RPMI8226 (cell line): Measurements from ENCODE around the gene EIF4H.
"Not testable (repeated sequence)": the region's sequence is repeated elsewhere in the genome, so short reads cannot be mapped to it uniquely, and the experiment has no call there.

Experiments used
- DNase-seq: peaks from one replicate; pipeline ENCODE4 v3.0.0-alpha.2; 2015

EIF4H gene

GRCh38 chr7:74173866-74174605 is at the start of gene EIF4H:
Gene EIF4H, plus strand, starts transcription at chr7:74174356. Its CDS starts 28 bp downstream, at chr7:74174384.
- DNase-seq = peak; percentile 98

DNA sequence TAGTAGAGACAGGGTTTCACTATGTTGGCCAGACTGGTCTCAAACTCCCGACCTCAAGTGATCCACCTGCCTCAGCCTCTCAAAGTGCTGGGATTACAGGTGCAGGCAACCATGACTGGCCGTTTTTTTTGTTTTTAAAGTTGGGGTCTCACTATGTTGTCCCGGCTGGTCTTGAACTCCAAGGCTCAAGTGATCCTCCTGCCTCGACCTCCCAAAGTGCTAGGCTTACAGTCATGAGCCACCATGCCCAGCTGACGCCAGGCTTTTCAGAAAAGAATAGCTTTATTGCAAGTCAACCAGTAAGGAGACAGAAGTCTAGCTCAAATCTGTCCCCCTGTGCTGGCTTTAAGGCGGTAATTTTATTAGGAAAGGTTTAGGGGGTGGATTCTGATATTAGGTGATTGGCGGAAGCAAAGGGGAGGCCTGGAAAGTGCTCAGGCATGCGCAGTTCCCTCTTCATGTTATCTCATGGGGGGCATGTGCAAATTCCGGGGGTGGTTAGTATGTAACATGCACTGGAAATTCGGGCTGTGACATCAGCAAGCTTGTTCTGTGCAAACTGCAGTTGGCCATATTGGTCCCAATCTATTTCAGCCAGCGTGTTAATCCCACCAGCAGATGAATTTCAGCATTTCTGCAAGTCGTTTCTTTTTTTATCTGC is 47.8 kb upstream of the EIF4H start:
- DNase-seq = no peak

DNA sequence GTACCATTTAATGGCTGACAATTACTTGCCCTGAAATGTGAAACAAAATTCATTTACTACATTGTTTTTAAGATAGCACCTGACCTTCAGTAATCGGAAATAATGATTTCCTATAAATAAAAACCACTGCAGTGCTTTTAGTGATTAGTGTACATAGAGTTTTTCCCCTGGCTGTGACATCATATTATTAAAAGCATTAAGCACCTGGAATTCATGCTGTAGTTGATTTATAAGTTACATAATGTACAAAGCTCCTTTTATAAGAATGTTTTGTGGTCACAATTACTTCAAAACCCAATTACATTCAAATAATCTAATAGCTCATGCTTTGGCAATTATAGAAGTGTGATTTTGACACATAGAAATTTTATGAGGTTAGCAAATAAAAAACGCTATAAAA is 44.3 kb upstream of the EIF4H start:
- no peak for DNase-seq

DNA sequence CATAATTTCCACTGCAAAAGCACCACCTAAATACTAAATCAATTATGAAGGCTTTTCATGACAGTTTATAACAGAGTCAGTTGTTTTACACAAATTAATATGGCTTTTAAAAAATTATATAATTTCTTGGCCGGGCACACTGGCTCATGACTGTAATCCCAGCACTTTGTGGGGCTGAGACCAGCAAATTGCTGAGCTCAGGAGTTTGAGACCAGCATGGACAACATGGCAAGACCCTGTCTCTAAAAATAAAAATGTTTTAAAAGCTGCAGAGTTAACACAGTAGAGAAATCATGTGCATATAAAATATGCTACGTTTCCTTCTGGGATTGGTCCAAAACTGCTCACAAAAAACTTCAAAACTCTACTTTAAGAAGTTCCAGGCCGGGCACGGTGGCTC is 43.6 kb upstream of the EIF4H start:
- no peak for DNase-seq

- DNase-seq = no peak
Observed at GRCh38 chr7:74134117-74134620, 40.0 kb upstream of the EIF4H start.

- no peak for DNase-seq
Observed at GRCh38 chr7:74138334-74138867, 35.8 kb upstream of the EIF4H start.

DNA sequence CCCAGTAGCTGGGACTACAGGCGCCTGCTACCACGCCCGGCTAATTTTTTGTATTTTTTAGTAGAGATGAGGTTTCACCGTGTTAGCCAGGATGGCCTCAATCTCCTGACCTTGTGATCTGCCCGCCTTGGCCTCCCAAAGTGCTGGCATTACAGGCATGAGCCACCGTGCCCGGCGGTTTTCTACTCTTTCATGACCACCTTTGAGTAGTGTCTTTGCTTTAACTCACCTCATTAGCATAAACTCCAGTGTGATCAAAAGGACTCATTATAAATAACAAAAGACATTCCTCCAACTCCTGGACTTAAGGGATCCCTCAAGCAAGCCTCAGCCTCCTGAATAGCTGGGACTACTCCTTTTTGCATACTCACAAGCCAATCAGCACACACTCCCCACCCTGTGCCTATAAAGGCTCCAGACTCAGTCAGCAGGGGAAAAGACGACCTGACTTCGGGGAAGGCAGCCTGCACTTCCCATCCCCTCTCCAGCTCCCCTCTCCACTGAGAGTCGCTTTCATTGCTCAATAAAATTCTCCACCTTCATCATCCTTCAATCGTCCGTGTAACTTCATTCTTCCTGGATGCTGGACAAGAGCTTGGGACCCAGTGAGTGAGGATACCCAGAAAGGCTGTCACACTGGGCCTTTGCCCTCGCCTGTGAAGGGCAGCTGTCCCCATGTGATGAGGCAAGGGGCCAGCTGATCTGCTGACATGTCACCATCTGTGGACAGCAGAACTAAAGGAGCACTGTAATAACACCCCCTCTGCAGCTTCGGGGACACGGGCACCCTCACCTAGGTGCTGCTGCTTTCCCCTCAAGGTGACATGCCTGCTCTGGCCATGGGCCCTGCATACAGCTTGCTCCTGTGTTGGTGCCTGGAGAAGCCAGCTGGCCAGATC is 35.0 kb upstream of the EIF4H start:
- DNase-seq = no peak

DNA sequence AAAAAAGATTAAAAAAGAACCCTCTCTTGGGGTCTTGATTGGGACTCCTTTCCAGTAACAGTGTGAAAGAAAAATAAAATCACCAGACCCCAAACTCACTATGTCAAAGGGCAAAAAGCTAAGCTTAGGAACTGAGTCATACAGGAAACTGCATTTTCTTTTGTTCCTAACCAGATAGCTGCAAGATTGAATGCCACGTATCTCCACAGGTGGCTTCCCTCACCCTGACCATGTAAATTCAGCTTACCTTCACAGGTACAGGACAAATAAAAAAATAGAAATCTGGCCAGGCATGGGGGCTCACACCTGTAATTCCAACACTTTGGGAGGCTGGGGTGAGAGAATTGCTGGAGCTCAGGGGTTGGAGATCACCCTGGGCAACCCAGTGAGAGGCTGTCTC is 32.5 kb upstream of the EIF4H start:
- no peak for DNase-seq

DNA sequence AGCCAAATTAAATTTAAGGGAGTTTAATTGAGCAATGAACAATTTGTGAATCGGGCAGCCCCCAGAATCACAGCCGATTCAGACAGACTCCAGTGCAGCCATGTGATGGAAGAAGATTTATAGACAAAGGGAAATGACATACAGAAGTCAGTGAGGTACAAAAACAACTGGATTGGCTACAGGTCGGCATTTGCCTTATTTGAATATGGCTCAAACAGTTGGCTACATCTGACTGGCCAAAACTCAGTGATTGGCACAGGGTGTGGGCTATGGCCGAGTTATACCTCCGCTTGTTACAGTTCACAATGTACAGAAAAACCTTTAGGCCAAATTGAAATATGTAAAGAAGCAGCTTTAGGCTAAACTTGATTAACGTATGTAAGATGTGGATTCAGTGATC is 30.8 kb upstream of the EIF4H start:
- DNase-seq = no peak

- DNase-seq = no peak
Observed at GRCh38 chr7:74148491-74148890, 25.7 kb upstream of the EIF4H start.

- DNase-seq = no peak
Observed at GRCh38 chr7:74149071-74149470, 25.1 kb upstream of the EIF4H start.

GRCh38 chr7:74149603-74150002 is 24.6 kb upstream of the EIF4H start:
- no peak for DNase-seq

DNA sequence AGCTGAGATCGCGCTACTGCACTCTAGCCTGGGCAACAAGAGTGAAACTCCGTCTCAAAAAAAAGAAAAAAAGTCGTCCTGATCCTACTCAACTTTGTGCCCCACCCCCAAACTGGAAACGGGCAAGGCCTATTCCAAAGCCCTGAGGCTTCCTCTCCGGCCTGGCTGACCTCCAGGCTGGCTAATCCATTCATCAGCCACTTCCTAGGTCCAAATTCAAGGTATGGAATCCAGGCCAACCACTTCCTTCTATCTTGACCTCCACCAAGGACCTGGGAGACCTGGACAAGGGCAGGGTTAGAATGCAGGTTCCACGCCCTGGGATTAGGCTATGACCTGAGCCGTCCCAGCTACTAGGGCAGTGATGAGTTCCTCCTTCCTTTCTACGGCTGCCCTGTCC is 20.4 kb upstream of the EIF4H start:
- no peak for DNase-seq

GRCh38 chr7:74155810-74156395 is 18.3 kb upstream of the EIF4H start:
- DNase-seq = no peak

DNA sequence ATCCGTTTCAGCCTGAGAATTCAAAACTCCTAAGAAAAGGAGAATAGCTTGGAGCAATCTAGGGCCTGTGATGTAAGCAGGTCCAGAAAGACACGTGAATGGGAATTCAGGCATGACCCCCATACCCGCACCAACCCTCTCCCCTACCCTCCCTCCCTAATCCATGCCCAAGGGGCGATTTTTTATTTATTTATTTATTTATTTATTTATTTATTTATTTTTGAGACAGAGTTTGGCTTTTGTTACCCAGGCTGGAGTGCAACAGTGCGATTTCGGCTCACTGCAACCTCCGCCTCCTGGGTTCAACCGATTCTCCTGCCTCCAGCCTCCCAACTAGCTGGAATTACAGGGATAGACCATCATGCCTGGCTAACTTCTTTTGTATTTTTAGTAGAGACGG is 16.6 kb upstream of the EIF4H start:
- no peak for DNase-seq

GRCh38 chr7:74164985-74165456 is 9.1 kb upstream of the EIF4H start:
- DNase-seq = no peak

DNA sequence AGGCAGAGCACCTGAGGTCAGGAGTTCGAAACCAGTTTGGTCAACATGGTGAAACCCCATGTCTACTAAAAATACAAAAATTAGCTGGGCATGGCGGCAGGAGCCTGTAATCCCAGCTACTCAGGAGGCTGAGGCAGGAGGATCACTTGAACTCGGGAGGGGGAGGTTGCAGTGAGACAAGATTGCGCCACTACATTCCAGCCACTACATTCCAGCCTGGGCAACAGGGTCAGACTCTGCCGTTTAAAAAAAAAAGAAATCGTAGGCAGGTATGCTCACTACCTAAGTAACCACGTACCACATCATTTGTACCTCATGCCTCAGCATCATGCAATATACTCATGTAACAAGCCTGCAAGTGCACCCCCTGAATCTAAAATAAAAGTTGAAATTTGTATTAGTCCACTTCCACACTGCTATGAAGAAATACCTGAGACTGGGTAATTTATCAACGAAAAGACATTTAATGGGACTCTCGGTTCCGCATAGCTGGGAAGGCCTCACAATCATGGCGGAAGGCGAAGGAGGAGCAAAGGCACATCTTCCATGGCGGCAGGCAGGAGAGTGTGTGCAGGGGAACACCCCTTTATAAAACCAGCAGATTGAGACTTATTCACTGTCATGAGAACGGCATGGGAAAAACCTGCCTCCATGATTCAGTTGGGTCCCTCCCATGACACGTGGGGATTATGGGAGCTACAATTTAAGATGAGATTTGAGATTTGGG is 8.1 kb upstream of the EIF4H start:
- no peak for DNase-seq

DNA sequence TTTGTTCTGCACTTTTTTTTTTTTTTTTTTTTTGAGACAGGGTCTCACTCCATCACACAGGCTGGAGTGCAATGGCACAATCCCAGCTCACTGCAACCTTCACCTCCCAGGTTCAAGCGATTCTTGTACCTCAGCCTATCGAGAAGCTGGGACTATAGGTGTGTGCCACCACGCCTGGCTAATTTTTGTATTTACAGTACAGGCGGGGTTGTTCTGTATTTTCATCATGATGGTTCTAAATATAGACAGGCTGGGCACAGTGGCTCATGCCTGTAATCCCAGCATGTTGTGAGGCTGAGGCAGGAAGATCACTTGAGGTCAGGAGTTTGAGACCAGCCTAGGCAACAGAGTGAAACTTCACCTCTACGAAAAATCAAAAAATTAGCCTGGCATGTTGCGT is 6.8 kb upstream of the EIF4H start:
- not testable (repeated sequence) for DNase-seq

- DNase-seq = peak; percentile 58
Observed at GRCh38 chr7:74173074-74173473, 1.1 kb upstream of the EIF4H start.

- DNase-seq = no peak
Observed at GRCh38 chr7:74173491-74173865, 678 bp upstream of the EIF4H start.

DNA sequence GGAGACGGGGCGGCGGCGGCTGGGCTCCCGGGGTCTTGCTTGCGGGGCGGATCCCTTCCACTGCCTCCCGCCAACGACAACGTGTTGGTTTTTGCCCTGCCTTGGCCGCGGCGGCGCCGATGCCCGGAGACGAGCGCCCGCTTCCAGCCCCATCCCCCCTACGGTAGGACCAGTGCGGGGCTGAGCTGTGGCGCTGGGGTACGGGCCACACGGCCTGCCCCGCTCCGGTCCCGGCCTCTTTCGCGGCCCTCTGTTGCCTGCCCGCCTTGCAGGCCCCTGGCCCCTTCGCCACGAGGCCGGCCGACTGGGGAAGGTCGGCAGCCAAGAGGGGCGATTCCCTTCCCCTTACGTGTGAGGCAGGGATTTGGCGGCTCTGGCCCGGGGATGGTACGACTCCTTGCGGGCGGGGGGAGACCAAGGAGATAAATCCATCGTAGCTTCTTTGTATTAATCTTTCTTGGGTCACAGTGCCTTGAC is 488 bp downstream of the EIF4H start:
- DNase-seq = peak; percentile 51

DNA sequence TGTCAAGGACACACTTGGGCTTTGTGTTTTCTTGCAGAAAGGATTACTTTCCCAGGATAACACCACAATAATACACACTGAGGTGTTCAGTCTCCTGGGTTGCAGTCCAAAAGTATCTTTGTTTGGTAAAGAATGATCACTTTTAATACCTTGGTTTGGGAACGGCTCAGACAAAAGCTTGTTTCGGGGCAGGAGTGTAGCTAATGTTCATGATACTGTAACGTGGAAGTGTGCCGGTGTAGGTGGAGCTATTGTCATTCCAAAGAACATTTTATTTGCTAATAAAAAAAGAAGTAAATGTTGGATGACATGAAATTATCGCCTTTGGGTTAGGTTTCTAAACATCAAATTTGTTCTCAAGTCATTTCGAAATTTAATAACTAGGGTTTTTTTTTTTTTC is 1.2 kb downstream of the EIF4H start:
- DNase-seq = no peak
